K562 (cell line): ENCODE results near the gene P2RX1. TPM values are rescaled to one million over a fixed set of nuclear protein-coding genes. Genes with fewer than 3 reads are reported as not detected.

Experiments
- ATF1 ChIP-seq, 2 experiments: fragments of 450-650 bp in 1 of 2; IDR thresholded peaks; 2 replicates each; pipeline ENCODE4 v1.6.1; 2016; ENCODE audit warnings: missing compliant biosample characterization in 1 of 2, missing genetic modification characterization in 1 of 2
- BACH1 ChIP-seq: fragments of 200-800 bp; sonication (Bioruptor generic); IDR thresholded peaks from 2 replicates; pipeline ENCODE4 v1.6.1; 2016; ENCODE audit warnings: missing genetic modification characterization, missing compliant biosample characterization
- BRF1 ChIP-seq: IDR thresholded peaks from 3 replicates; pipeline ENCODE4 v1.6.1; 2011; ENCODE audit warnings: borderline replicate concordance, mild to moderate bottlenecking; ENCODE audit not compliant: insufficient read length; ENCODE audit errors: extremely low read depth
- DMBX1 ChIP-seq: fragments of 250-450 bp; sonication (Bioruptor Pico); IDR thresholded peaks from 2 replicates; pipeline ENCODE4 v1.8.0; 2022; ENCODE audit warnings: inconsistent platforms, mild to moderate bottlenecking, moderate library complexity, borderline replicate concordance
- GTF2E2 ChIP-seq: fragments of 200-800 bp; sonication (Bioruptor generic); IDR thresholded peaks from 2 replicates; pipeline ENCODE4 v1.6.1; 2016; ENCODE audit warnings: missing genetic modification characterization, missing compliant biosample characterization
- JUND ChIP-seq, 2 experiments: IDR thresholded peaks; 2 replicates in 1 of 2; 3 replicates in 1 of 2; pipeline ENCODE4 v1.6.1; 2011; ENCODE audit warnings: borderline replicate concordance in 2 of 2, low read depth in 2 of 2, low read length in 2 of 2, improper control_type of control experiment in 1 of 2, missing biosample characterization in 1 of 2, missing genetic modification characterization in 1 of 2, missing genetic modification reagents in 1 of 2
- LCOR ChIP-seq: sonication (generic); formaldehyde crosslinking; IDR thresholded peaks from 2 replicates; pipeline ENCODE4 v1.8.0; 2022; ENCODE audit warnings: mild to moderate bottlenecking, missing genetic modification reagents
- MYNN ChIP-seq, 2 experiments: sonication (generic); formaldehyde crosslinking in 1 of 2; IDR thresholded peaks; 2 replicates each; pipeline versions ENCODE4 v1.5.0 to v1.6.1; 2016 to 2020; ENCODE audit warnings: antibody characterized with exemption in 1 of 2, missing genetic modification reagents in 1 of 2
- NFRKB ChIP-seq: fragments of 450-650 bp; IDR thresholded peaks from 2 replicates; pipeline ENCODE4 v1.6.1; 2016; ENCODE audit warnings: low read depth
- NUFIP1 ChIP-seq: fragments of 450-650 bp; IDR thresholded peaks from 2 replicates; pipeline ENCODE4 v1.6.1; 2018; ENCODE audit not compliant: partially characterized antibody
- PURB ChIP-seq: sonication (generic); formaldehyde crosslinking; IDR thresholded peaks from 2 replicates; pipeline ENCODE4 v1.9.0; 2021; ENCODE audit warnings: low read depth, mild to moderate bottlenecking, missing genetic modification reagents
- SMARCC2 ChIP-seq: fragments of 450-650 bp; IDR thresholded peaks from 2 replicates; pipeline ENCODE4 v1.6.1; 2017; ENCODE audit warnings: antibody characterized with exemption, moderate library complexity, mild to moderate bottlenecking, low read depth
- SRSF7 ChIP-seq: fragments of 200-400 bp; formaldehyde crosslinking; optimal IDR thresholded peaks from 2 replicates; pipeline ENCODE3; 2017; ENCODE audit warnings: mild to moderate bottlenecking, low read depth, low read length
- TFAM ChIP-seq: fragments of 250-450 bp; sonication (Bioruptor Pico); conservative IDR thresholded peaks from 2 replicates; pipeline ENCODE4 v1.5.0; 2021; ENCODE audit warnings: mild to moderate bottlenecking, moderate library complexity
- ZKSCAN1 ChIP-seq: fragments of 150-350 bp; IDR thresholded peaks from 2 replicates; pipeline ENCODE4 v1.6.1; 2016; ENCODE audit warnings: low read depth, low read length
- ZNF133 ChIP-seq: fragments of 250-450 bp; sonication (Bioruptor Pico); IDR thresholded peaks from 2 replicates; pipeline ENCODE4 v1.4.0; 2020; ENCODE audit warnings: mild to moderate bottlenecking
- ZNF175 ChIP-seq: fragments of 200-800 bp; sonication (Bioruptor generic); IDR thresholded peaks from 2 replicates; pipeline ENCODE4 v1.6.1; 2016; ENCODE audit warnings: low read depth, mild to moderate bottlenecking, missing genetic modification characterization, missing compliant biosample characterization
- ZNF384 ChIP-seq: IDR thresholded peaks from 2 replicates; pipeline ENCODE4 v1.6.1; 2012; ENCODE audit warnings: low read depth, low read length, improper control_type of control experiment
- ZNF695 ChIP-seq: fragments of 450-650 bp; formaldehyde crosslinking; IDR thresholded peaks from 2 replicates; pipeline ENCODE4 v1.4.0; 2020; ENCODE audit warnings: mild to moderate bottlenecking, moderate library complexity
- ZNF780A ChIP-seq: fragments of 250-450 bp; sonication (Bioruptor Pico); IDR thresholded peaks from 2 replicates; pipeline ENCODE4 v1.5.0; 2021; ENCODE audit warnings: mild to moderate bottlenecking
- polyA plus RNA-seq, 8 experiments: library from polyadenylated mRNA; depleted of rRNA in 4 of 8; stranded (reverse) in 5 of 8; unstranded in 3 of 8; fragments of >200 nt; fragmentation: Nextera tagmentation in 2 of 8; fragmentation: Illumina TruSeq in 1 of 8; extraction: Ambion mirVana in 2 of 8; extraction: Trizol in 1 of 8; gene quantifications; 2 replicates each; pipeline versions ENCODE4 v1.2.1 to v1.2.3, GENCODE V29; 2011 to 2014; ENCODE audit warnings: inconsistent platforms in 1 of 8, missing spikeins in 1 of 8
- total RNA-seq, 7 experiments: library from RNA; depleted of rRNA in 6 of 7; stranded (reverse); fragments of >200 nt in 6 of 7; fragmentation: Illumina TruSeq in 2 of 7; extraction: Trizol in 2 of 7; gene quantifications; 2 replicates each; pipeline versions ENCODE4 v1.2.1 to v1.2.3, GENCODE V29; 2011 to 2021; ENCODE audit warnings: low replicate concordance in 1 of 7
- TF ChIP-seq, protein P1 (sequence below): sonication (generic); formaldehyde crosslinking; IDR thresholded peaks from 2 replicates; pipeline ENCODE4 v1.8.0; 2022; ENCODE audit warnings: mild to moderate bottlenecking, missing genetic modification reagents
- TF ChIP-seq, protein P2 (sequence below): fragments of 250-450 bp; sonication (Bioruptor Pico); IDR thresholded peaks from 2 replicates; pipeline ENCODE4 v1.5.0; 2021; ENCODE audit warnings: mild to moderate bottlenecking, moderate library complexity
- TF ChIP-seq, protein P3 (sequence below): fragments of 250-450 bp; sonication (Bioruptor Pico); IDR thresholded peaks from 2 replicates; pipeline ENCODE4 v1.8.0; 2021; ENCODE audit warnings: mild to moderate bottlenecking, moderate library complexity

The P2RX1 gene
- total and polyA plus RNA-seq, 9 of the 15 experiments (the other 6 are each of a cell fraction or from before 2014, with no cell fraction given): 0.27 to 20.3 (median 10.3) TPM

DNA sequence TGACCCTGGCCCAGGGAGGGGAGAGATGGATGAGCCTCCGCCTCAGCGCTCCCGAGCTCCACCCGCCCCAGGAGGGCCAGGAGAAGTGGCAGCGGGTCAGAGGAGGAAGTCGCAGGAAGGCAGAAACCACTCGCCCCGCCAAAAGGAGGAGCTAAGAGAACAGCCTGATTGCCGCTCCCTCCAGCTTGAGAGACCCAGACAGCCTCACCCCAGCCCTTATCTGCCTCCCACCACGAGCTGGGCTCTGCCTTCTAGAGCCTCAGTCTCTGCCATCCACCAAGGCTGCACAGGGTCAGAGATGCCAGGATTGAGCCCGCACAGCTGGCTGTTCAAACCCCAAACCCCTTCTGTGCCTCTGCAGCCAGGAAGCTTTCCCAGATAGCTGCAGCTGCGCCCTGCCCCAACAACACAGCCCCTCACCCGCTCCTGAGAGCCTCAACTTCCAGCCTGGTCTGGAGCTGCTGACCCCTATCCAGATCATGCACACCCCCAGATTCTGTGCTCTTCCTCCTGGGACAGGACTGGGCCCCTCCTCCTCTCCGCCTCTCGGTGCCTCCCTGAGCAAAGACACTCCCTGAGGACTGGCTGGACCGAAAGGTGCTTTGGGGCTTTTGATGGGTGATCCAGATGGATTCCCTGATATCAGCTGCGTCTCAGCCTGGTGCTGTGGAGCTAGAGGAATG, 49.0 kb upstream of the P2RX1 start (continued):
- TF ChIP-seq, protein P1, sequence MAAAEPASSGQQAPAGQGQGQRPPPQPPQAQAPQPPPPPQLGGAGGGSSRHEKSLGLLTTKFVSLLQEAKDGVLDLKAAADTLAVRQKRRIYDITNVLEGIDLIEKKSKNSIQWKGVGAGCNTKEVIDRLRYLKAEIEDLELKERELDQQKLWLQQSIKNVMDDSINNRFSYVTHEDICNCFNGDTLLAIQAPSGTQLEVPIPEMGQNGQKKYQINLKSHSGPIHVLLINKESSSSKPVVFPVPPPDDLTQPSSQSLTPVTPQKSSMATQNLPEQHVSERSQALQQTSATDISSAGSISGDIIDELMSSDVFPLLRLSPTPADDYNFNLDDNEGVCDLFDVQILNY (CRISPR knock-in tag): no peak
- TF ChIP-seq SRSF7 (no peak), ATF1 (CRISPR knock-in tag; IDR thresholded peaks at IDR 0.05) (no peak), ATF1 (tag; IDR thresholded peaks at IDR 0.05) (no peak), ZNF695 (CRISPR knock-in tag) (no peak), ZKSCAN1 (no peak), JUND (IDR thresholded peaks at IDR 0.05; ENCODE audit: borderline replicate concordance, low read depth, low read length) (0 out of 2 replicates have a peak, but pooled peaks have one; percentile 32), JUND (tag; IDR thresholded peaks at IDR 0.05; ENCODE audit: borderline replicate concordance, low read depth, low read length) (no peak; the same call in 2 of the 3 replicates), PURB (CRISPR knock-in tag) (no peak), BACH1 (tag) (no peak), LCOR (0 out of 2 replicates have a peak, but pooled peaks have one; percentile 27), NUFIP1 (no peak), DMBX1 (peak; percentile 57; the same call in 1 of the 2 replicates), ZNF780A (no peak), TFAM (CRISPR knock-in tag) (no peak), BRF1 (no peak), ZNF133 (CRISPR knock-in tag) (no peak), ZNF175 (CRISPR knock-in tag) (no peak), ZNF384 (no peak), GTF2E2 (no peak), SMARCC2 (no peak), NFRKB (no peak), MYNN (IDR thresholded peaks at IDR 0.05) (peak; percentile 54; the same call in 1 of the 2 replicates), MYNN (CRISPR knock-in tag; IDR thresholded peaks at IDR 0.05) (no peak)
- TF ChIP-seq, protein P2, sequence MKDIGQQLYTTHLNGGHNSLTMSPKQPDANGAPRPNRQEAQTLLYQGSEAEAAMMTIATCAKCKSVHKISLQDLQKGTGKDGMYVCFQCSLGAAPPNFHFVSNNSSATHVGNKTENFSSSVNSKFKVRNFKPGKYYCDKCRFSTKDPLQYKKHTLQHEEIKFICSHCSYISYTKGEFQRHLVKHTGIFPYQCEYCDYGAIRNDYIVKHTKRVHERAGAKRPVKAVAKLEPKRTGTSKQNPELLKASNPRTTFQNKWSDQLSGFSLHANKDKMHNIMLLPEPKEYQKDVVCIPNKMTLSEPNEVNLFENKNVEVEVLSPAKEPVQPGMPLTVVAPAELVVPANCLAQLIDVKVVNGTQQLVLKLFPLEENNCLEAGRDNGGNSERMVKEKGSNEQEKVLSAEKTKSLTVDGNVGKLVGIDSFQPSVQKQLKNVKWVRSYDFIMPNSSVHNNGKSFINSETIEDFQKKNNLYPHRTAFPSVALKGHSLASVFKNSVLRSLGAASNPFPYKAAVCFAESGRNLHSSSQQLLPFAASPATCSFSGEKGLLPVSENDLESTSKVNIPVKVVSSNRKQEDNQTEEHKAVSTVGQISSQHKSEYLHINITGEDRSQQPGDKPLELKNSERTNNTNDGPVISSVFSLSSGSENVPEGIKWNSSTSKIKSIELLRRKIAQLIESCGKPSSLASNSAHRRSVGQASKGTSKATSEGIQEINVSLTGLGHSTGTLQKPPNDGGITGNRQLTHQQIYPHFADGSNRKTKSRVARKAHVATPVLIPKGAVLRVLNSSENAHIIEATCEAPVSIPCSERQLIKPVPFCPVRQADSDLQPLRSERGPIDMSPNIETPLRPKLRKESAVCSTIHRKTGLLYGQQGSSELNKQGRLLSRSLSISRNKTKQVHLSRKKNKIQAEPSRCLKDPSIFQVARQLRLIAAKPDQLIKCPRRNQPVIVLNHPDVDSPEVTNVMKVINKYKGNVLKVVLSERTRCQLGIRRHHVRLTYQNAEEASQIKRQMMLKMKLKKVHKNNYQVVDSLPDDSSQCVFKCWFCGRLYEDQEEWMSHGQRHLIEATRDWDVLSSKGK: no peak
- TF ChIP-seq, protein P3, sequence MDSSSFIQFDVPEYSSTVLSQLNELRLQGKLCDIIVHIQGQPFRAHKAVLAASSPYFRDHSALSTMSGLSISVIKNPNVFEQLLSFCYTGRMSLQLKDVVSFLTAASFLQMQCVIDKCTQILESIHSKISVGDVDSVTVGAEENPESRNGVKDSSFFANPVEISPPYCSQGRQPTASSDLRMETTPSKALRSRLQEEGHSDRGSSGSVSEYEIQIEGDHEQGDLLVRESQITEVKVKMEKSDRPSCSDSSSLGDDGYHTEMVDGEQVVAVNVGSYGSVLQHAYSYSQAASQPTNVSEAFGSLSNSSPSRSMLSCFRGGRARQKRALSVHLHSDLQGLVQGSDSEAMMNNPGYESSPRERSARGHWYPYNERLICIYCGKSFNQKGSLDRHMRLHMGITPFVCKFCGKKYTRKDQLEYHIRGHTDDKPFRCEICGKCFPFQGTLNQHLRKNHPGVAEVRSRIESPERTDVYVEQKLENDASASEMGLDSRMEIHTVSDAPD (CRISPR knock-in tag): no peak
